Nephron (organoid): ENCODE data around the gene PRKAR1A.

Experiments
- H3K27ac Mint-ChIP-seq, 3 experiments: 2 replicates each; pipeline ENCODE4 v1.8.0; 2020; ENCODE audit warnings: mixed read lengths in 3 of 3, mild to moderate bottlenecking in 2 of 3, moderate library complexity in 1 of 3
- H3K27me3 Mint-ChIP-seq: 2 replicates; pipeline ENCODE4 v1.8.0; 2021; ENCODE audit warnings: low read depth, mild to moderate bottlenecking, moderate library complexity, mixed read lengths
- H3K36me3 Mint-ChIP-seq: 2 replicates; pipeline ENCODE4 v1.8.0; 2020; ENCODE audit warnings: low read depth, mixed read lengths
- H3K4me1 Mint-ChIP-seq: 2 replicates; pipeline ENCODE4 v1.8.0; 2020; ENCODE audit warnings: mixed read lengths
- H3K4me3 Mint-ChIP-seq, 3 experiments: 2 replicates each; pipeline ENCODE4 v1.8.0; 2020; ENCODE audit warnings: mild to moderate bottlenecking in 3 of 3, mixed read lengths in 3 of 3, moderate library complexity in 2 of 3
- H3K9me3 Mint-ChIP-seq: 2 replicates; pipeline ENCODE4 v1.8.0; 2020; ENCODE audit warnings: mixed read lengths
- CTCF ChIP-seq, 3 experiments: fragments of 200-600 bp; sonication (generic); IDR thresholded peaks; one replicate each; pipeline ENCODE4 v1.5.0; 2021; ENCODE audit warnings: antibody characterized with exemption in 3 of 3; ENCODE audit not compliant: unreplicated experiment in 3 of 3

PRKAR1A gene

GRCh38 chr17:68598074-68598473 is 85.8 kb downstream of the PRKAR1A start:
- Mint-ChIP-seq H3K36me3 (no peaks in the 10 kb centered on the region), H3K4me1 (peaks cover 70% of the 10 kb centered on the region), H3K4me3 (peak overlapping the region in 2 of 3 experiments; percentile 89 to 95), H3K27ac (peak overlapping the region; percentile 57 to 98 (median 88)), H3K9me3 (no peaks in the 10 kb centered on the region), H3K27me3 (peaks cover 75% of the 10 kb centered on the region)
- TF ChIP-seq CTCF (IDR thresholded peaks at IDR 0.05; ENCODE audit: unreplicated experiment in 3 of 3) = no peak

DNA sequence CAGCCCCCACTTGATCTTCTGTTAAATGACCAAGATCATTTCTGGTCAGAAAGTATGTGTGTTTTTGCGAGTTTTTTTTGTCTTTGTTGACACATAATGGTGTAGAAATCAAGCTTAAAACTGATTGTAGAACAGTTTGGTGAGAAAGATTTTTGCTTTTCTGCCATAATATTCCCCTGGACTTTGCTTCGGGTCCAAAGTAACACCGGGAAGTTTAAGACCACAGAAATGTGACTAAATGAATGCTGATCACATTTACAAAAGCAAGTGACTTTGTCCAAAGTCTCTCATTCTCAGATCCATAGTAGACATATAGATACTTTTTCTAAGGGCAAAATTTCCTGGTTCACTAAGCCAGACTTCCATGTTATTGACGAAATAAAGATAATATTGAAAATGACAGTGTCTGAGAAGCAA is 86.3 kb downstream of the PRKAR1A start:
- no peaks in the 10 kb centered on the region for H3K9me3 Mint-ChIP-seq
- peak overlapping the region; percentile 57 to 98 (median 88) for H3K27ac Mint-ChIP-seq
- peak overlapping the region; percentile 8 to 95 (median 89) for H3K4me3 Mint-ChIP-seq
- H3K36me3 Mint-ChIP-seq = no peaks in the 10 kb centered on the region
- peaks cover 66% of the 10 kb centered on the region for H3K4me1 Mint-ChIP-seq
- TF ChIP-seq CTCF (IDR thresholded peaks at IDR 0.05; ENCODE audit: unreplicated experiment in 3 of 3) = no peak
- peaks cover 79% of the 10 kb centered on the region for H3K27me3 Mint-ChIP-seq

DNA sequence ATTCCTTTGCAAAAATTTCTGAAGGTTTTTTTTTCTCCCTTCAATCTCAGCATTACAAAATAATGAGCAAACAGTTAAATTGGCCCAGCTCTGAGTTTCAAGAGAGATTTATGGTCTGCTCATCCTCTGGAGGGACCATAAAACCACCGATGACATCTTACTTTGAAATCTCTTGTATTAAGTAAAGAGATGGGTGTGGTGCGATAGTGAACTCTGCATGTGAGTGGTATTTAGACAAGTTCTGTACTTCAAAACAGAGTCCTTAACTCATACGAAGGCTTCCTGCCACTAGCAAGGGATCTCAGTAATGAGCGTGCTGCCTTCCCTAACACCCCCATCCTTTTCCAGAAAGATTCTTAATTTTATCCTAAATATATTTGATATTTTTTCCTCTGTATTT is 86.9 kb downstream of the PRKAR1A start:
- Mint-ChIP-seq H3K27me3 (peaks cover 78% of the 10 kb centered on the region), H3K4me1 (peaks cover 61% of the 10 kb centered on the region), H3K27ac (peak overlapping the region; percentile 57 to 98 (median 88)), H3K36me3 (no peaks in the 10 kb centered on the region), H3K9me3 (no peaks in the 10 kb centered on the region), H3K4me3 (peak overlapping the region; percentile 89 to 95 (median 89))
- no peak for TF ChIP-seq CTCF (IDR thresholded peaks at IDR 0.05; ENCODE audit: unreplicated experiment in 3 of 3)

GRCh38 chr17:68599552-68600066 is 87.4 kb downstream of the PRKAR1A start:
- Mint-ChIP-seq H3K9me3 (no peaks in the 10 kb centered on the region), H3K27me3 (peaks cover 78% of the 10 kb centered on the region), H3K27ac (peak overlapping the region; percentile 57 to 98 (median 88)), H3K36me3 (no peaks in the 10 kb centered on the region), H3K4me1 (peaks cover 59% of the 10 kb centered on the region), H3K4me3 (peak overlapping the region; percentile 89 to 95 (median 89))
- TF ChIP-seq CTCF (IDR thresholded peaks at IDR 0.05; ENCODE audit: unreplicated experiment in 3 of 3) = no peak

DNA sequence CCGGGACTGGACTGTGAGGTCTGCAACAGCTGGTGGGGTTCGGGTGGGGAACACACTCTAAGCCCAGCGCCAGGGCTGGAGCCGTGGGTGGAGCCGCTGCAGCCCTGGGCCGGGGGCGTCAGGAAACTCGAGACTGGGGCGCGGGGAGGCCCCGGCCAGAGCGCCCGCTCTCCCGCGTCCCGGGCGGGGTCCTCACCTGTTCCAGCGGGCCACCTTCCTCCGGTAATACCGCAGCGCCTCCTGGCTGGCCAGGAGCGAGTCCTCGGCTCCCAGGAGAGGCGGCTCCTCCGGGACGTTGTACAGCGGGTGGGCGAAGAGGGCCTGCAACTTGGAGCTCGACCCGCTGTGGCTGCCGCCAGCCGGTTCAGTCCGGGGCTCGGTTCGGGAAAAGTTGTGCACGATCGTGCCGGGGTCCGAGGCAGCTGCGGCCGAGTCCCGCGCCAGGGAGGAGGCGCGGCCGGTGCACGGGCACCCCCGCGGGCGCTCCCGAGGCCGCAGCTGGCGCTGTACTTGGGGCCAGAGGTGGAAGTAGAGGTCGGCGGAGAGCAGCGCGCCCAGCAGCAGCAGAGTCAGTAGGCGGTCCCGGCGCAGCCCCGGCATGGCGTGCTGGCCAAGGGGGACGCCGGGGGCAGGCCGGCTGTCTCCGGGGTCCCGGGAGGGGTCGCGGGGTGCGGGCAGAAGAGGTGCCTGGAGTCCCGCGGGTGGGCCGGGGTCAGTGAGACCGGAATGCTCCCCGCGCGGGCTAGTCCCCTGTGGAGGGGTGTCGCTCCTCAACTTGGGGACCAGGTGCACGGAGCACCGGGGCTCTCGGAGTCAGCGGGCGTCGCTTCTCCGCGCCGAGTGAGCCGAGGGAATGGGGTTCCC is 88.1 kb downstream of the PRKAR1A start:
- Mint-ChIP-seq H3K4me1 (peaks cover 52% of the 10 kb centered on the region), H3K9me3 (no peaks in the 10 kb centered on the region), H3K36me3 (no peaks in the 10 kb centered on the region), H3K4me3 (peak overlapping the region; percentile 89 to 95 (median 89)), H3K27ac (peak overlapping the region; percentile 57 to 98 (median 88)), H3K27me3 (peaks cover 76% of the 10 kb centered on the region)
- TF ChIP-seq CTCF (IDR thresholded peaks at IDR 0.05; ENCODE audit: unreplicated experiment in 3 of 3) = peak; percentile 22 to 37 (median 32)
